Suprapubic skin (tissue), 4 donors: Measurements from ENCODE around the gene MAPKAPK3. TPM values are rescaled to one million over a fixed set of nuclear protein-coding genes. Genes with fewer than 3 reads are reported as not detected.
"Not testable (repeated sequence)": the region's sequence is repeated elsewhere in the genome, so short reads cannot be mapped to it uniquely, and the experiment has no call there.

Source experiments
- DNase-seq, 2 donors: peaks; one replicate each; pipeline ENCODE4 v3.0.0-alpha.2; 2019; ENCODE audit warnings: low spot score in 2 of 2
- H3K27ac ChIP-seq: fragments of 200-600 bp; sonication (generic); one replicate; pipeline ENCODE4 v1.5.1; 2019
- H3K27me3 ChIP-seq: fragments of 200-600 bp; sonication (generic); one replicate; pipeline ENCODE4 v1.5.1; 2019
- H3K36me3 ChIP-seq: fragments of 200-600 bp; sonication (generic); one replicate; pipeline ENCODE4 v1.5.1; 2019
- H3K4me1 ChIP-seq: fragments of 200-600 bp; sonication (generic); one replicate; pipeline ENCODE4 v1.5.1; 2019
- H3K4me3 ChIP-seq: fragments of 200-600 bp; sonication (generic); one replicate; pipeline ENCODE4 v1.5.1; 2019; ENCODE audit warnings: mild to moderate bottlenecking
- H3K9me3 ChIP-seq: fragments of 200-600 bp; sonication (generic); one replicate; pipeline ENCODE4 v1.5.1; 2019
- EP300 ChIP-seq: sonication (generic); formaldehyde crosslinking; IDR thresholded peaks from one replicate; pipeline ENCODE4 v1.6.1; 2017; ENCODE audit warnings: antibody characterized with exemption
- POLR2A ChIP-seq, 2 donors: fragments of 450-650 bp; IDR thresholded peaks; one replicate each; pipeline ENCODE4 v1.6.1; 2017; ENCODE audit warnings: antibody characterized with exemption in 2 of 2, mild to moderate bottlenecking in 2 of 2, moderate library complexity in 2 of 2
- POLR2AphosphoS5 ChIP-seq, 3 donors: sonication (generic); formaldehyde crosslinking; IDR thresholded peaks; one replicate each; pipeline ENCODE4 v1.6.1; 2017; ENCODE audit warnings: antibody characterized with exemption in 3 of 3
- WGBS: methylation state at CpG from one replicate; pipeline ENCODE4 v1.1.5; 2018; 5-methylcytosine and 5-hydroxymethylcytosine counted together
- total RNA-seq, 4 donors: library from RNA; depleted of rRNA; stranded (reverse); fragments of >200 nt; gene quantifications; one replicate each; pipeline ENCODE4 v1.1.0, GENCODE V29; 2016
- TF ChIP-seq, protein P1 (sequence below), 2 donors: fragments of 200-600 bp in 1 of 2; fragments of 450-650 bp in 1 of 2; sonication (generic) in 1 of 2; IDR thresholded peaks; one replicate each; pipeline ENCODE4 v1.5.1; 2016 to 2019; ENCODE audit warnings: antibody characterized with exemption in 2 of 2, mild to moderate bottlenecking in 1 of 2, moderate library complexity in 1 of 2

MAPKAPK3 gene
- total RNA-seq, 4 donors from 2014 or later, result 71.5 to 120 (median 99.4) TPM

DNA sequence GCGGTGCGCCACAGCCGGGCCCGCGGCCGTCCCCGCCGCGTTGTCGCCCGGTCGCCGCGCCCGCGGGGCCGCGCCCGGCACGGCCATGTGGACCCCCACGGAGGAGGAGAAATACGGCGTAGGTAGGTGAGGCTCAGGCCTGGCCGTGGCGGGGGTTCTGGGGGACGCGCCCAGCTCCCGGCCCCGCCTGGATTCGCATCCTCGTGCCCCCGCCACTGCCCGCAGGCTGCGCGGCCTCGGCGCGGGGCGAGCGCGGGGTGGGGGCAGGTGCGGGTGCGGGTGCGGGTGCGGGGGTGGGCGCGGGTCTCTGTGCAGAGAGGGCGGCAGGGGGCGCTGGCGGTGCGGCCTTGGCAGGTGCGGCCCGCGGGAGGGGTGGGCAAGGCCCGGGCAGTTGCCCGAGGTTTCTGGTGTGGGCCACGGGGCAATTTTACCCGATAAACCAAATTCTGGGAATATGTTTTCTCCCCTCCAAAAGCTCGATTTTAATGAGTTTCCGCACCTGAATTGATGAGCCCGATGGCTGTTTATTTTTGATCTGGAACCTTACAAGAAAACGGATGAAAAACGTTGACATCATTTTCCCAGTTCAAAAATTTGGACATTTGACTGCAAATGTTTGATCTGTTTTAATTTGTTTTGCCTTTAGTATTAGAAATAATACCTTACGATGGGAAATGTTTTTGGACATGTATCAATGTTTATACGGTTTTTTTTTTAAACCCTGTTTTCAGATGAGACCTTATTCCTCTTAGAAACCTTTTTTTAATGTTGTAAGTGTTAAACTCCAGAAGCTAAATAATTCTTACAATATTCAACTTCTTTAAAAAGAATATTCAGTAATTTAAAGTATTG lies 58.5 kb downstream of the MAPKAPK3 start:
- Histone ChIP-seq H3K4me3 (peak overlapping the region; percentile 58), H3K27me3 (peaks cover 47% of the 10 kb centered on the region), H3K9me3 (no peaks in the 10 kb centered on the region), H3K36me3 (no peaks in the 10 kb centered on the region), H3K27ac (no peak overlapping the region), H3K4me1 (peaks cover 8% of the 10 kb centered on the region)
- TF ChIP-seq POLR2A (IDR thresholded peaks at IDR 0.05) (no peak), EP300 (no peak)
- TF ChIP-seq, protein P1, sequence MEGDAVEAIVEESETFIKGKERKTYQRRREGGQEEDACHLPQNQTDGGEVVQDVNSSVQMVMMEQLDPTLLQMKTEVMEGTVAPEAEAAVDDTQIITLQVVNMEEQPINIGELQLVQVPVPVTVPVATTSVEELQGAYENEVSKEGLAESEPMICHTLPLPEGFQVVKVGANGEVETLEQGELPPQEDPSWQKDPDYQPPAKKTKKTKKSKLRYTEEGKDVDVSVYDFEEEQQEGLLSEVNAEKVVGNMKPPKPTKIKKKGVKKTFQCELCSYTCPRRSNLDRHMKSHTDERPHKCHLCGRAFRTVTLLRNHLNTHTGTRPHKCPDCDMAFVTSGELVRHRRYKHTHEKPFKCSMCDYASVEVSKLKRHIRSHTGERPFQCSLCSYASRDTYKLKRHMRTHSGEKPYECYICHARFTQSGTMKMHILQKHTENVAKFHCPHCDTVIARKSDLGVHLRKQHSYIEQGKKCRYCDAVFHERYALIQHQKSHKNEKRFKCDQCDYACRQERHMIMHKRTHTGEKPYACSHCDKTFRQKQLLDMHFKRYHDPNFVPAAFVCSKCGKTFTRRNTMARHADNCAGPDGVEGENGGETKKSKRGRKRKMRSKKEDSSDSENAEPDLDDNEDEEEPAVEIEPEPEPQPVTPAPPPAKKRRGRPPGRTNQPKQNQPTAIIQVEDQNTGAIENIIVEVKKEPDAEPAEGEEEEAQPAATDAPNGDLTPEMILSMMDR (IDR thresholded peaks at IDR 0.05), result peak in 1 of 2 donors; percentile 13
- WGBS, result 6% methylated on average over 21 of the region's 65 CpGs
- DNase-seq, result no peak

DNA sequence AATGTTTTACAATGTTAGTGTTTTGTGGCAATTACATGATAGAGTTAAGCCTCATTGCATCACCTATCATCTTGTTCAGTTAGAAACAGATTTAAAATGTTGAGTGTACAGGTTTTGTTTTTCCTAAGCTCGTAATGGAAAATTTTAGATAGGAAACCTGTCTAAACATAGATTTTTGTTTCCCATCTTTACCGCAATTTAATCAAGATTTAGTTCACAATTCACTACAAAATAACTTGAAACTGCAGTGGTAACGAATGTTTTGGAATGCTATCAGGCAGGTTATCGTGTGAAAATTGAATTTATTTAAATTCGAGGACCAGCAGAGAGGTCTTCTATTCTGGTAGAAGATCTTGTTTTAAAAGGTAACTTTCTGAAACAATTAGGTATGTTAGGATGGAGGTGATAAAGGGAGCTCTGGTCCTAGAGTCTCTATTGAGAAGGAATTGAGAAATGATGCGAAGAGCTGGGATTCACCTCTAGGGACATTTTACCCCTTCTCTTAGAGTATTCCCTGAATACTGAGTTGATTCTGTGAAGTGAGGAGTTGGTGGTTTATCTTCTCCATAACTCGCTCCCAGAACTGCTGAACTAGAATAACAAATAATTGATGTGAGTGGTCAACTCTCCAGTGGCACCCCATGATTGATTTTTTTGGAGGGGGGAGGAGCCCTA lies 59.2 kb downstream of the MAPKAPK3 start:
- peaks cover 8% of the 10 kb centered on the region for H3K4me1 ChIP-seq
- no peak for DNase-seq
- H3K36me3 ChIP-seq, result no peaks in the 10 kb centered on the region
- TF ChIP-seq, protein P1 (IDR thresholded peaks at IDR 0.05), result no peak
- TF ChIP-seq POLR2AphosphoS5 (IDR thresholded peaks at IDR 0.05) (no peak), EP300 (no peak), POLR2A (IDR thresholded peaks at IDR 0.05) (no peak)
- no peak overlapping the region for H3K4me3 ChIP-seq
- no peak overlapping the region for H3K27ac ChIP-seq
- H3K27me3 ChIP-seq, result peaks cover 50% of the 10 kb centered on the region
- WGBS, result 83% methylated on average over 7 of the region's 7 CpGs
- no peaks in the 10 kb centered on the region for H3K9me3 ChIP-seq

DNA sequence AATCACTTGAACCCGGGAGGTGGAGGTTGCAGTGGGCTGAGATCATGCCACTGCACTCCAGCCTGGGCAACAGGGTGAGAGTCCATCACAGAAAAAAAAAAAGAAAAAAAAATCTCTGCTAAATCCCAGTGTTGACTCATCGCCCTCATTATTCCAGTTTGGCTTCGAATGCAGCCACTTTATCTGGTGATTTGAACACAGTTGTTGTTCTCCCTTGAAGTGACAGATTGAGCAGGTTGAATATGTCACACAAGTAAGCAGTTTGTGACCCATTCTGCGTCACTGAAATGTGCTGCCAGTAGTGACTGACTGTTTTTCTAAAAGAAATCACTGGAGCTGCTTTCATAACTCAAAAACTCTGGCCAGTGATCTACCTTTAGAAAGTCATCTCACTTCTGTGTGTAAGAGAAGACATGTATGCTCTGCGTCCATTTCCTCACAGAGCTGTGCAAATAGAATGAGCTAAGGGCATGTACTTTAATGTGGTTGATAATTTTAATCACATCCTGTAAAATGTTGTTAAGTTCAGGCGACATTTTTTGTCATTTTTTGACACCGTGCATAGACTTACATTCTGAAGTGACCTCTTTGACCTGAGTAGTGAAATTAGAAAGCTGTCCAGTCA lies 70.3 kb downstream of the MAPKAPK3 start:
- H3K9me3 ChIP-seq, result no peaks in the 10 kb centered on the region

DNA sequence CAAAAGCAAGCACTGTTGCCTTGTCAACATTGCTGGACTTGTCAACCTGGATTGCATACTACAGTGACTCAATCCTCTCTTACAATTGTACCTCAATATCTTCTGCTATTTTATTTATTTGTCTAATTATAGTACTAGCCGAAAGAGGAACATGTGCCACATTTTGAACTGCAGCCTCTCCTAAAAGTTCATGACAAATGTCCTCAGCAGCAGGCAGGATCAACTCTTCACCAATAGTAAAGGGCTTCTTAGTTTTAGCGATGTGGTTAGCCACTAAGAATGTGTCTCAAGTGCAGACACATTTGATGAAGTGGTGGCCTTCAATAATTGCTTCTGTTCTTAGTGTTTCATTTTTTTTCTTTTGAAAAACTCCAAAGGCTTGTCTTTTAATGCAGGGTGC lies 71.0 kb downstream of the MAPKAPK3 start:
- WGBS, result 81% methylated on average over 2 of the region's 2 CpGs

More for the DNA sequence above, 70.3 kb downstream of the MAPKAPK3 start:
- Histone ChIP-seq H3K4me1 (no peaks in the 10 kb centered on the region), H3K27me3 (peaks cover 8% of the 10 kb centered on the region), H3K36me3 (no peaks in the 10 kb centered on the region), H3K4me3 (no peak overlapping the region), H3K27ac (no peak overlapping the region)
- 86% methylated on average over 7 of the region's 7 CpGs for WGBS
- TF ChIP-seq EP300, result no peak
- TF ChIP-seq, protein P1 (IDR thresholded peaks at IDR 0.05), result no peak
- TF ChIP-seq POLR2AphosphoS5 (IDR thresholded peaks at IDR 0.05), result no peak
- no peak for TF ChIP-seq POLR2A (IDR thresholded peaks at IDR 0.05)
- no peak for DNase-seq

DNA sequence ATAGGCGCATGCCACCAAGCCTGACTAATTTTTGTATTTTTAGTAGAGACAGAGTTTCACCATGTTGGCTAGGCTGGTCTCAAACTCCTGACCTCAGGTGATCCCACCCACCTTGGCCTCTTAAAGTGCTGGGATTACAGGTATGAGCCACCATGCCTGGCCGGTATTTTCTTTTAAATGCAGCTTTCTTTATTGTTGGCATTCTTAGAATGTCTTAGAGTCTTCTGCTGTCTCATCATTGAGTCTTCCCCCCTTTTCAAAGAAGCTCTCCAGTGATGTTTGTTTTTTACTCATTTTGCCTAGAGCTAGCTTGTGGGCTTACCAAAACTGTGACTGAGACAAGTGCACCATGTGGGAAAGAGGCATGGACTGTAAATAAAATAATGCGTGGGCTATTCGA lies 71.7 kb downstream of the MAPKAPK3 start:
- WGBS, result 83% methylated on average over 4 of the region's 4 CpGs

More for the DNA sequence above, 71.0 kb downstream of the MAPKAPK3 start:
- no peak overlapping the region for H3K27ac ChIP-seq
- H3K27me3 ChIP-seq, result peaks cover 2% of the 10 kb centered on the region
- no peak for DNase-seq
- H3K9me3 ChIP-seq, result no peaks in the 10 kb centered on the region
- no peaks in the 10 kb centered on the region for H3K4me1 ChIP-seq
- no peaks in the 10 kb centered on the region for H3K36me3 ChIP-seq
- no peak for TF ChIP-seq EP300
- TF ChIP-seq, protein P1 (IDR thresholded peaks at IDR 0.05), result no peak
- TF ChIP-seq POLR2AphosphoS5 (IDR thresholded peaks at IDR 0.05), result no peak
- no peak for TF ChIP-seq POLR2A (IDR thresholded peaks at IDR 0.05)
- H3K4me3 ChIP-seq, result no peak overlapping the region

More for the DNA sequence above, 71.7 kb downstream of the MAPKAPK3 start:
- H3K27me3 ChIP-seq, DNase-seq, H3K9me3 ChIP-seq, H3K4me1 ChIP-seq, H3K36me3 ChIP-seq, H3K27ac ChIP-seq, H3K4me3 ChIP-seq: not testable (repeated sequence)
